NCI-H2107 treated with DMSO at 0.1 percent for 48 hours (cell line): Measurements from ENCODE around the gene HOXD11.

ENCODE experiments used
- DNase-seq: peaks from one replicate; lab custom pipeline; 2025; ENCODE audit not compliant: unreplicated experiment; lab: John Stamatoyannopoulos, UW

The HOXD11 gene

GRCh38 chr2:176120364-176121189 is 13.5 kb downstream of the HOXD11 start:
- DNase-seq = no peak

DNA sequence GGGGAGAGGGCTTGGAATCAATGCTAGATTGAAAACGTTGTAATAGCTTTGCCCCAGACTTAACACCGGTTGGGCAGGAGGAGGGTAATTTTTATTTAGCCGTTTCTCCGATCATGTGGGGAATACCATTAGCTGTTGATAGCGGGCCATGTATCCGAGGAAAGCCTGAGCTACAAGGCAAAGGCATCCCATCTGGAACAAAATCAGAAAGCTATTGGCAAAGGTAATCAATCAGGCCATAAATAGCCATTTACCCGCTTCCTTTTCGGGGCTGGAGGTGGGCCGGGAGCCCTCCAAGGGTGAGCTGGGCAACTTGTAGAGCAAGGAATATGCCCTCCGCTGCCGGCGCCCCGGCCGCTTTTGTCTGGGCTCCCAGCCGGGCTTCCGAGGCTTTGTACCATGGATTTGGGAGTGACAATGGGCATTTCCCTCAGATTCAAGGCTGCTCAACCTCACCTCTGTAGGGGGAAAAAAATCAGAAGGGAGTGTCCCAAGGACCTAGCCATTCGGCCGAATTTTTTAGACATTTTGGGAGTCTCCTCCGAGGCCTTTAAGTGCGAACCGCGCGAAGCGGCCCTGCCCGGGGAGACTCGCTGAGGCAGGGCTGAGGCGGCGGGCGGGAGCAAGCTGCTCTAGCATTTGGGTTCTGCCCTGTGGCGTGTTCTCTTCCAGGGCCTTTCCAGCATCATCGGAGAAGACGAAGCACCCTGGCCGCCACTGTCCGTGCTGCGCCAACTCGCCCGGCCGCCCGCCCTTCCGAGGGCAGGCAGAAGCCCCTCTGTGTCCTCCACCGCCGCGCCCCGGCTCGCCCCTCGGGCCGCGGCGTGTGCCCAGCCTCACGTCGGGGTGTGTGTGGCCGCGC is 14.3 kb downstream of the HOXD11 start:
- no peak for DNase-seq

DNA sequence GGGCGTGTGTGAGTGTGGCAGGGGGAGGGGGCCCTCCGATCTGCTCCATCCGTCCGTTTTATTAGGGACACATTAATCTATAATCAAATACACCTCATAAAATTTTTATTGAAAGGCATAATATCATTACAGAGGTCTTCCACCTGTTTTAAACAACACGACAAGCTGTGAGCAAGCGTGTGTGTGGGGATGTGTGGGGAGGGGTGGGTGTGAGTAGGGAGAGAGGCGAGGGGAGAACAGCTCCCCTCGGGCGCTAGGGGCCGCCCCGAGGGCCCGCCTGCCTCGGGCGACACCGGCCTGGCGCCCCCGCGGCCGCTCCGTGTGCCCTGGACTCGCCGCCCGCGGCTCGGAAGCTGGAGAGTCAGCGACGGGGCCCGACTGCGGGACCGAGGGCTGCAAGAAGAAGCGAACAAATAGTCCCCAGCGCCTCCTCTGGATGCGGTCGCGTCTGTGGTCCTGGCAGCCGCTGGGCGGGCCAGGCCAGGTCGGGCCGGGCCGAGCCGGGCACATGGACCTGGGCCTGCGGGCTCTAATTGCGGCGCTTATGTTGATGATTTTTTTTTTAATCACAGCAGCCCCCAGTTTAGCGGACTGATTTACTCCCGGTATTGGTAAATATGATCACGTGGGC is 15.1 kb downstream of the HOXD11 start:
- DNase-seq = no peak

DNA sequence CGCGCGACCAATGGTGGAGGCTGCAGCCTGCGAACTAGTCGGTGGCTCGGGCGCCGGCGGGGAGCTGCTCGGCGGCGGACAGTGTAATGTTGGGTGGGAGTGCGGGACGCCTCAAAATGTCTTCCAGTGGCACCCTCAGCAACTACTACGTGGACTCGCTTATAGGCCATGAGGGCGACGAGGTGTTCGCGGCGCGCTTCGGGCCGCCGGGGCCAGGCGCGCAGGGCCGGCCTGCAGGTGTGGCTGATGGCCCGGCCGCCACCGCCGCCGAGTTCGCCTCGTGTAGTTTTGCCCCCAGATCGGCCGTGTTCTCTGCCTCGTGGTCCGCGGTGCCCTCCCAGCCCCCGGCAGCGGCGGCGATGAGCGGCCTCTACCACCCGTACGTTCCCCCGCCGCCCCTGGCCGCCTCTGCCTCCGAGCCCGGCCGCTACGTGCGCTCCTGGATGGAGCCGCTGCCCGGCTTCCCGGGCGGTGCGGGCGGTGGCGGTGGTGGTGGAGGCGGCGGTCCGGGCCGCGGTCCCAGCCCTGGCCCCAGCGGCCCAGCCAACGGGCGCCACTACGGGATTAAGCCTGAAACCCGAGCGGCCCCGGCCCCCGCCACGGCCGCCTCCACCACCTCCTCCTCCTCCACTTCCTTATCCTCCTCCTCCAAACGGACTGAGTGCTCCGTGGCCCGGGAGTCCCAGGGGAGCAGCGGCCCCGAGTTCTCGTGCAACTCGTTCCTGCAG is 15.8 kb downstream of the HOXD11 start, which contains the start of gene HOXD9:
HOXD9 (plus strand) TSS at position 37 of the 728 bp plus-strand sequence; CDS start at position 87, 50 bp downstream.
- no peak for DNase-seq

GRCh38 chr2:176123411-176124109 is 16.5 kb downstream of the HOXD11 start:
- no peak for DNase-seq

- DNase-seq = no peak
Measured at GRCh38 chr2:176124110-176124946, 17.2 kb downstream of the HOXD11 start.

GRCh38 chr2:176124947-176125771 is 18.1 kb downstream of the HOXD11 start:
- no peak for DNase-seq

DNA sequence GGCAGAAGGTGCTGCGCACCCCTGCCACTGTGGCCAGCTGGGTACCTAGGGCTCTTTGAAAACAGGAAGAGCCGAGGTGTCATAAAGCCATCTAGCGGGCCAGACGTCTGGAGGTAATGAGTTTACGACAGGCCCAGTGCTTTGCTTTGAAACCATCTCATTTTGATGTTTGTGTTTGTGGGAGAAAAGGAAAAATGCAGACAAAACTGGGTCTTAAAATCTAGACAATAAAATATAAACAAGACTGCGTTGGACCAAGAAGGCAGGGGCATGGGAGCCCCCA is 18.6 kb downstream of the HOXD11 start:
- no peak for DNase-seq

DNA sequence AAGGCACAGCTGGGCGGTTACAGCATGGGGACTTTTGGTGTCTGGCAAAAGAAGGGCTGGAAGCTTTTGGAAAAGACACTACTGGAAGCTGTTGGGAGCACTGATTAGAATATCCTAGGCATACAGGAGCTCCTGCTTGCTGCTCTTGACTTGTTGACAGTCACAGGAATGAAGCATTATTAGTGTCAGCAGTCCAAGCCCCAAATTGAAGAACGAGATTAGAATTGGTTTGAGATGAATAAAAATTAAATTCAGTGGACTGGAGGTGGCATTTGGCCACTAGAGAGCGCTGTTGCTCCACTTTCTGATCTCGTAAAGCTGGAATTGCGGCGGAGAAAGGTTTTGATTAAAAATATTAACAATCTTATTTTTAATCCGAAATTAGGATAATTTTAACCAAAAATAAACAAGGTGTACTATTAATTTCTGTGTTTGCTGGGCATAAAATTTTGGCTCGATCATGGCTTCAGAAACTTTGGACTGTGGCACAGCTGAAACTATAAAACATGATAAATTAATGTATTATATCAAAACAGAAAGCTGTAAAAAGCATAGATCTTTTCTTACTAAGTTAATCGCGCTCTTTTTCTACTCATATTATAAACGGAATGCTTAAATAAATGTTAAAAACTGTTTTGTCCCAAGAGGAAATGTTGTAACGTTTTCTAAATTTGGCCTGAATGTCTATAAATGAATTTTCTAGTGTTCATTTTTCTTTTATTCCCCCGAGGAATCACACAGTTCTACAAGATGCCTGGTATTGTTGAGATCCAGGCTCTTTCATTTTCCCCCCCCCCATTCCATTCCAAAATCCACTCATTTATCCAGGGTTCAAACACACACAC is 20.1 kb downstream of the HOXD11 start:
- no peak for DNase-seq

GRCh38 chr2:176127774-176128072 is 20.6 kb downstream of the HOXD11 start:
- no peak for DNase-seq

DNA sequence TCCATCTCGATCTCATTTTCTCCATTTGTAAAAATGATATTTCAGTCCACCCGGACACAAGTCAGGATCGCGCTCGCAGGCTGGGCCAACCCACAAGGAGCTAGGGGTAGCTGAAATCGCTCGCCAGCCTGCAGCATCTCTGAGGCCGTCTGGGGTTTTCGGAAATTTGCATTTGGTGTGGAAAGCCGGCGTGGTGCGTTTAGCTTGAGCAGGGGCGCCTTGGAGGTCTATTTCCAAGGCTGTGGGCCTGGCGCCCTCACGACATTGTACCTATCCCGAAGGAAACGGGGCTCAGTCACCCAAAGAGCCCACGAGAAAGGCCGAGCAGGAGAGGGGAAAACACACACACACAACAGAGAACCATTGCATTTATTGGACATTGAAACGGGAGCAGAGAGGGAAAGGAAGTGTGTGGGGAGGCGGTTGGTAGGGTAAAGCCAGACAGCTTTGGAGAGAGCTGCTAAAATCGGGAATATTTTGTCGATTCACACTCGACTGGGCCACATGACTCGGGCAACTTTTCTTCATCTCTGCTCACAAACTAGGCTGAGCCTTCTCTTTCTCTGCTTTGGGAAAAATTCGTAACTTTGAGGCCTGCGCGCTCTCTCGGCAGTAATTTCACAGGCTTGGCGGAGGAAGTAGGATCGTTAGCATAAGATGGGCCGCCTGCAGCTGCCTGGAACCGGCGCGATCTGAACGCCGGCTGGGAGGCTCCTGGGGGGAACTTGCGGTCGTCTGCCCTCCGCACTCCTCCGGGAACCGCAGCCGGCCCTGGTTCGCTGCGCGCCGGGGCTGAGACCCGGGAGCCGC is 21.3 kb downstream of the HOXD11 start:
- DNase-seq = no peak

DNA sequence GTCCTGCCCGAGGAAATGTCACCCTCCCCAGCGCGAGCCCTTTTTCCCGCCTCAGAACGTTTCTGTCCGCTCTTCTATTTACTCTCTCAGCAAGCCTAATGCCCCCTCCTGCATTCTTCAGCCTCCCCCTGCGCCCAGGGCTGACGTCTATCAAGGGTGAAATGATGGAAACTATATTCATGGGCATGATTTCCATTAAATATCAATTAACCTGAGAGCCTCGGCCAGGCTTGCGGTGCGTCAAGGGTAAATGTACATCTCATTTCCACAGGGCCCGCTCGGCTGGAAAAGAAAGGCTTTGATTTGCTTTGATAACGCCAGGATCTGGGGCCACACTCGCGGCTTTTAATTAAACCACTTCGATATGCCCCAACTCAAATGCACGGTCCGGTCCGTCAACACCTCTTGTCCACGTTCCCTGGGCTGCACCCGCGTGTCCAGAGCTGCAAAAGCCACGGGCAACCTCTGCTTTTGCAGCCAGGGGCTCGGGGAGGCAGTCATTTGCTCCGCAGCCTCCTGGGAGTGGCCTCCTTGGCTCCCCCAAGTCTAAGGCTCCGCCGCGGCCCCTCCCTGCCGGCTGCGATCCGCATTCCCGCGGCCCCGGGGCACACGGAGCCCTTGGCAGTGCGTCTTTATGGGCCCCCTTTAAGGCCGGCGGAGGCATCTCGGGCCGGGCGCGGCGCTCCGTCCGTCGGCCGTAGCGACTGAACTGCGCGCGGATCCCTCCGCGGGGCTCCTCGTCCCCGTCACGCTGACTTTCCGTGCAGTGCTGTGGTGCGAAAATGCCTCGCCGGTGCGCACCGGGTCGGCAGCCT is 22.1 kb downstream of the HOXD11 start, which contains the start of gene HOXD8:
HOXD8 (plus strand) TSS at position 724 of the 815 bp plus-strand sequence. CDS start 662 bp downstream, outside the sequence.
- no peak for DNase-seq

- no peak for DNase-seq
Measured at GRCh38 chr2:176129813-176130146, 22.7 kb downstream of the HOXD11 start.

DNA sequence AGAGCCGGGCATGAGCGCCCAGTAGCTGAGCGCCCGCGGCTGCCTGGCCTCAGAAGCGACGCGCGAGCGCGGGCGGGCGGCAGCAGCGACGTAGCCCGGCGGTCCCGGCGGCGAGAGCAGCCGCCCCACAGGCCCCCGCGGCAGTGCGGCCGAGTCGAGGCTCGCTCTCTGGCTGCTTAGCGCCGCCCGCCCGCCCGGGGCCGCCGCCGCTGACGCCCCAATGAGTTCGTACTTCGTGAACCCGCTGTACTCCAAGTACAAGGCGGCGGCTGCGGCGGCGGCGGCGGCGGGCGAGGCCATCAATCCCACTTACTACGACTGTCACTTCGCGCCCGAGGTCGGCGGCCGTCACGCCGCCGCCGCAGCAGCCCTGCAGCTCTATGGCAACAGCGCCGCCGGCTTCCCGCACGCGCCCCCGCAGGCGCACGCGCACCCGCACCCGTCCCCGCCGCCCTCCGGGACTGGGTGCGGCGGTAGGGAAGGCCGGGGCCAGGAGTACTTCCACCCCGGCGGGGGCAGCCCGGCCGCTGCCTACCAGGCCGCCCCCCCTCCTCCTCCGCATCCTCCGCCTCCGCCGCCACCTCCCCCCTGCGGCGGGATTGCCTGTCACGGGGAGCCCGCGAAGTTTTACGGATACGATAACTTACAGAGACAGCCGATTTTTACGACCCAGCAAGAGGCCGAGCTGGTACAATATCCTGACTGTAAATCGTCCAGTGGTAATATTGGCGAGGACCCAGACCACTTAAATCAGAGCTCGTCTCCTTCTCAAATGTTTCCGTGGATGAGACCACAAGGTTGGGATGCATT is 23.3 kb downstream of the HOXD11 start:
- DNase-seq = no peak
